ENCODE data around the gene UCK1.
A peak's percentile ranks its signal among the peaks of the same experiment; 100 is the strongest.
"Not testable (repeated sequence)": the region's sequence is repeated elsewhere in the genome, so short reads cannot be mapped to it uniquely, and the experiment has no call there.

The UCK1 gene

GRCh38 chr9:131554087-131554842 lies 23.2 kb upstream of the UCK1 start:
- no peak for DNase-seq

- no peak for DNase-seq
Measured at GRCh38 chr9:131552030-131552429, 21.0 kb upstream of the UCK1 start.

- not testable (repeated sequence) for DNase-seq
Measured at GRCh38 chr9:131550465-131550864, 19.4 kb upstream of the UCK1 start.

GRCh38 chr9:131549186-131549585 lies 18.1 kb upstream of the UCK1 start:
- not testable (repeated sequence) for DNase-seq

GRCh38 chr9:131546336-131547084 lies 15.4 kb upstream of the UCK1 start:
- peak; percentile 10 for DNase-seq

- DNase-seq = no peak
Measured at GRCh38 chr9:131545786-131546335, 14.8 kb upstream of the UCK1 start.

- no peak for DNase-seq
Measured at GRCh38 chr9:131545003-131545785, 14.1 kb upstream of the UCK1 start, which contains the start of gene PRRT1B. Gene PRRT1B, plus strand, starts transcription at chr9:131545523. Its CDS starts 93 bp downstream, at chr9:131545616.

GRCh38 chr9:131543141-131543540 lies 12.1 kb upstream of the UCK1 start:
- no peak for DNase-seq

- no peak for DNase-seq
Measured at GRCh38 chr9:131539223-131539923, 8.3 kb upstream of the UCK1 start.

- DNase-seq = no peak
Measured at GRCh38 chr9:131537946-131538345, 6.9 kb upstream of the UCK1 start.

- no peak for DNase-seq
Measured at GRCh38 chr9:131534721-131535237, 3.7 kb upstream of the UCK1 start.

GRCh38 chr9:131530546-131530919 lies 530 bp downstream of the UCK1 start:
- no peak for DNase-seq

GRCh38 chr9:131529597-131530545 lies 1.2 kb downstream of the UCK1 start:
- no peak for DNase-seq

- DNase-seq = no peak
Measured at GRCh38 chr9:131528886-131529505, 2.1 kb downstream of the UCK1 start.

- no peak for DNase-seq
Measured at GRCh38 chr9:131528186-131528585, 2.9 kb downstream of the UCK1 start.

GRCh38 chr9:131525643-131526565 lies 5.2 kb downstream of the UCK1 start:
- no peak for DNase-seq

GRCh38 chr9:131524665-131525315 lies 6.3 kb downstream of the UCK1 start:
- DNase-seq = no peak

Data from DMS 273 treated with DMSO at 0.1 percent for 48 hours (cell line).